Hindlimb muscle (tissue), 1 donor: ENCODE measurements around the gene IL5RA. TPM values are rescaled to one million over a fixed set of nuclear protein-coding genes. Genes with fewer than 3 reads are reported as not detected.

Experiments used
- DNase-seq: peaks from one replicate; pipeline ENCODE4 v3.0.0-alpha.2; 2013
- polyA plus RNA-seq: library from polyadenylated mRNA; unstranded; fragments of 120-200 nt; gene quantifications from one replicate; pipeline ENCODE4 v1.2.1, GENCODE V29; 2013; ENCODE audit not compliant: insufficient read length

Gene IL5RA
- polyA plus RNA-seq, 1 donor = not detected

GRCh38 chr3:3105815-3106214, 4.4 kb downstream of the IL5RA start:
- no peak for DNase-seq

GRCh38 chr3:3105246-3105645, 4.9 kb downstream of the IL5RA start:
- no peak for DNase-seq

- DNase-seq = no peak
These were observed 7.4 kb downstream of the IL5RA start for GRCh38 chr3:3102751-3103150.

- no peak for DNase-seq
These were observed 8.3 kb downstream of the IL5RA start for GRCh38 chr3:3101660-3102458.

GRCh38 chr3:3097958-3098357, 12.2 kb downstream of the IL5RA start:
- DNase-seq = no peak

- DNase-seq = no peak
These were observed 21.2 kb downstream of the IL5RA start for GRCh38 chr3:3089017-3089416.

GRCh38 chr3:3087716-3088465, 22.3 kb downstream of the IL5RA start:
- DNase-seq = no peak

GRCh38 chr3:3087279-3087678, 22.9 kb downstream of the IL5RA start:
- no peak for DNase-seq

- DNase-seq = no peak
These were observed 23.9 kb downstream of the IL5RA start for GRCh38 chr3:3086239-3086638.

- no peak for DNase-seq
These were observed 24.4 kb downstream of the IL5RA start for GRCh38 chr3:3085782-3086181.

- no peak for DNase-seq
These were observed 25.3 kb downstream of the IL5RA start for GRCh38 chr3:3084890-3085289.

GRCh38 chr3:3082234-3082924, 27.8 kb downstream of the IL5RA start:
- DNase-seq = no peak

GRCh38 chr3:3081381-3082233, 28.6 kb downstream of the IL5RA start:
- no peak for DNase-seq

- no peak for DNase-seq
These were observed 29.9 kb downstream of the IL5RA start for GRCh38 chr3:3080309-3080708.

GRCh38 chr3:3074551-3075257, 35.5 kb downstream of the IL5RA start:
- DNase-seq = no peak

- no peak for DNase-seq
These were observed 39.0 kb downstream of the IL5RA start for GRCh38 chr3:3071136-3071535.

- DNase-seq = no peak
These were observed 40.5 kb downstream of the IL5RA start for GRCh38 chr3:3069723-3070122.

- DNase-seq = no peak
These were observed 41.8 kb downstream of the IL5RA start for GRCh38 chr3:3068358-3068881.

GRCh38 chr3:3066910-3067309, 43.3 kb downstream of the IL5RA start:
- no peak for DNase-seq

- DNase-seq = no peak
These were observed 43.8 kb downstream of the IL5RA start for GRCh38 chr3:3066378-3066777.

- DNase-seq = no peak
These were observed 44.3 kb downstream of the IL5RA start for GRCh38 chr3:3065876-3066275.

GRCh38 chr3:3064297-3064696, 45.9 kb downstream of the IL5RA start:
- no peak for DNase-seq
